ENCODE data around the gene ACTN4.

ACTN4 gene

GRCh38 chr19:38707512-38708114 lies 60.2 kb downstream of the ACTN4 start:
- TF ChIP-seq, protein P1, sequence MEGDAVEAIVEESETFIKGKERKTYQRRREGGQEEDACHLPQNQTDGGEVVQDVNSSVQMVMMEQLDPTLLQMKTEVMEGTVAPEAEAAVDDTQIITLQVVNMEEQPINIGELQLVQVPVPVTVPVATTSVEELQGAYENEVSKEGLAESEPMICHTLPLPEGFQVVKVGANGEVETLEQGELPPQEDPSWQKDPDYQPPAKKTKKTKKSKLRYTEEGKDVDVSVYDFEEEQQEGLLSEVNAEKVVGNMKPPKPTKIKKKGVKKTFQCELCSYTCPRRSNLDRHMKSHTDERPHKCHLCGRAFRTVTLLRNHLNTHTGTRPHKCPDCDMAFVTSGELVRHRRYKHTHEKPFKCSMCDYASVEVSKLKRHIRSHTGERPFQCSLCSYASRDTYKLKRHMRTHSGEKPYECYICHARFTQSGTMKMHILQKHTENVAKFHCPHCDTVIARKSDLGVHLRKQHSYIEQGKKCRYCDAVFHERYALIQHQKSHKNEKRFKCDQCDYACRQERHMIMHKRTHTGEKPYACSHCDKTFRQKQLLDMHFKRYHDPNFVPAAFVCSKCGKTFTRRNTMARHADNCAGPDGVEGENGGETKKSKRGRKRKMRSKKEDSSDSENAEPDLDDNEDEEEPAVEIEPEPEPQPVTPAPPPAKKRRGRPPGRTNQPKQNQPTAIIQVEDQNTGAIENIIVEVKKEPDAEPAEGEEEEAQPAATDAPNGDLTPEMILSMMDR (IDR thresholded peaks at IDR 0.05; ENCODE audit: borderline replicate concordance, control extremely low read depth, extremely low read depth, insufficient read depth, missing control alignments): no peak
- in situ Hi-C loops (cut with MboI; ENCODE audit: low sequenced_read_pairs, unreplicated experiment): no loop called here

GRCh38 chr19:38708413-38709024 lies 61.1 kb downstream of the ACTN4 start:
- no peak for DNase-seq (ENCODE audit: low spot score)
- in situ Hi-C loops (cut with MboI; ENCODE audit: low sequenced_read_pairs, unreplicated experiment): no loop called here
- TF ChIP-seq, protein P1 (IDR thresholded peaks at IDR 0.05; ENCODE audit: borderline replicate concordance, control extremely low read depth, extremely low read depth, insufficient read depth, missing control alignments): no peak

More at GRCh38 chr19:38707512-38708114, 60.2 kb downstream of the ACTN4 start:
- no peak for DNase-seq (ENCODE audit: low spot score)

DNA sequence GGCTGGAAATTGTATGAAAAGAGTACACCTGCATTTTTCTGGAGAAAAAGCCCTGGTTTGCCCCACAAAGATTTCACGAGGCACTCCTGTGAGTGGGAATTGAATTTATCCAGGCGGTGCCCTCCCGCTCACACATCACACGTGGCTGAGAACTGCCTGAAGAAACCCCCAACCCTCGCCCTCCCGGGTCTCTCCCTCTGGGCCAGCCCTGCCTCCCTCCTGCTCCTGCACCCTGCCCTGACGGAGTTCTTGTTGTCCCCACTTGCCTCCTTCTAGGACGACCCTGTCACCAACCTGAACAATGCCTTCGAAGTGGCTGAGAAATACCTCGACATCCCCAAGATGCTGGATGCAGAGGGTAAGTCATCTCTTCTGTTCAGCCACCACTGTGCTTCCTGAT lies 61.7 kb downstream of the ACTN4 start:
- TF ChIP-seq, protein P1 (IDR thresholded peaks at IDR 0.05; ENCODE audit: borderline replicate concordance, control extremely low read depth, extremely low read depth, insufficient read depth, missing control alignments): no peak
- no peak for DNase-seq (ENCODE audit: low spot score)
- in situ Hi-C loops (cut with MboI; ENCODE audit: low sequenced_read_pairs, unreplicated experiment): no loop called here

DNA sequence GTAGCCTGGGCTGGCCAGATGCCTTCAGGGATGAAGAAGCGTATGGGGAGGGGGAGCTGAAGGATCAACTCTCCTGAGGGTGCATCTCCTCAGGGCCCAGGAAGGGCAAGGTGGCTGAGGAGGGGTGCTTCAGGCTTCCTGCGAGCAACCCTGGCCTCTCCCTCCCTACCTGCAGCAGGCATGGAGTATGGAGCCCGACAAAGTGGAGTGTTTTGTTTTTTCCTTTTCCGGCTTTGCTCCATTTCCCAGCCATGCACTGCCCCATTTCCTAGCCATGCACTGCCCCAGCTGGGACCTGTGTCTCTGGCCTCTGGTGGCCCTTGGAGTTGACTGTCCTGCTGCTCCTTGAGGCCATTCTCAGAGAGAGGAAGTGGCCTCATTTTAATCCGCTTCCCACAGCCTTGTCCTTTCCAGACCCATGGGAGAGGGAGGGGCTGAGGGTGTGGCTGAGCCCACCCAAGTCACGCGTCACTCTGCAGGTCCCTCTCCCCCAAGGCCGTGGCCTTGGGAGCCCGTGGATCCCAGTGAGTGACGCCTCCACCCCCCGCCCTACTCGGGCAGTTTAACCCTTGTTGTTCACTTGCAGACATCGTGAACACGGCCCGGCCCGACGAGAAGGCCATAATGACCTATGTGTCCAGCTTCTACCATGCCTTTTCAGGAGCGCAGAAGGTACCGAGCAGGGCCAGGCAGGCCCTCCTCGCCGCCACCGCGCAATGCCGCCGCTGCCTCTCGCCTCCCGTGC lies 62.4 kb downstream of the ACTN4 start:
- DNase-seq (ENCODE audit: low spot score): no peak
- in situ Hi-C loops (cut with MboI; ENCODE audit: low sequenced_read_pairs, unreplicated experiment): no loop called here
- TF ChIP-seq, protein P1 (IDR thresholded peaks at IDR 0.05; ENCODE audit: borderline replicate concordance, control extremely low read depth, extremely low read depth, insufficient read depth, missing control alignments): no peak

DNA sequence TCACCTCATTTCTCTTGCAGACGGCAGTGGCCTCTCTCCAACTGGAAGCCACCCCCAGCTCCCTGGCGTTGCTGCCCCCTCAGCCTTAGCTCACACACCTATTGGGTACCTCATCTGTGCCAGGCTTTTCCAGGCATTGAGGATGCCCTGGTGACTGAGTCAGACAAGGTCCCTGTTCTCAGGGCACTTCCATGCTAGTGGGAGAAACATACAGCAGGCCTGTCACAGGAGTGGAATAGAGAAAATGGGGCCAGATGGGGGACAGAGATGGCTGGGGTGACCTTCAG lies 62.9 kb downstream of the ACTN4 start:
- DNase-seq (ENCODE audit: low spot score): no peak
- in situ Hi-C loops (cut with MboI; ENCODE audit: low sequenced_read_pairs, unreplicated experiment): no loop called here

GRCh38 chr19:38710928-38711725 lies 63.7 kb downstream of the ACTN4 start:
- in situ Hi-C loops (cut with MboI; ENCODE audit: low sequenced_read_pairs, unreplicated experiment): no loop called here
- no peak for DNase-seq (ENCODE audit: low spot score)
- TF ChIP-seq, protein P1 (IDR thresholded peaks at IDR 0.05; ENCODE audit: borderline replicate concordance, control extremely low read depth, extremely low read depth, insufficient read depth, missing control alignments): no peak

More for the DNA sequence above, 62.9 kb downstream of the ACTN4 start:
- TF ChIP-seq, protein P1 (IDR thresholded peaks at IDR 0.05; ENCODE audit: borderline replicate concordance, control extremely low read depth, extremely low read depth, insufficient read depth, missing control alignments): no peak

All from GM13976 (cell line).